ENCODE data around the gene MYOM3. TPM values are rescaled to one million over a fixed set of nuclear protein-coding genes. Genes with fewer than 3 reads are reported as not detected.
"Not testable (repeated sequence)": the region's sequence is repeated elsewhere in the genome, so short reads cannot be mapped to it uniquely, and the experiment has no call there.

MYOM3 gene
- total and polyA plus RNA-seq, 2 experiments from 2014 or later, result 2.0 to 2.4 TPM

GRCh38 chr1:24052220-24052619 lies 59.7 kb downstream of the MYOM3 start:
- no peaks in the 10 kb centered on the region for H3K4me1 ChIP-seq (ENCODE audit: insufficient read depth)
- H3K9me3 ChIP-seq (ENCODE audit: low read depth), result no peaks in the 10 kb centered on the region
- TF ChIP-seq, protein P1, sequence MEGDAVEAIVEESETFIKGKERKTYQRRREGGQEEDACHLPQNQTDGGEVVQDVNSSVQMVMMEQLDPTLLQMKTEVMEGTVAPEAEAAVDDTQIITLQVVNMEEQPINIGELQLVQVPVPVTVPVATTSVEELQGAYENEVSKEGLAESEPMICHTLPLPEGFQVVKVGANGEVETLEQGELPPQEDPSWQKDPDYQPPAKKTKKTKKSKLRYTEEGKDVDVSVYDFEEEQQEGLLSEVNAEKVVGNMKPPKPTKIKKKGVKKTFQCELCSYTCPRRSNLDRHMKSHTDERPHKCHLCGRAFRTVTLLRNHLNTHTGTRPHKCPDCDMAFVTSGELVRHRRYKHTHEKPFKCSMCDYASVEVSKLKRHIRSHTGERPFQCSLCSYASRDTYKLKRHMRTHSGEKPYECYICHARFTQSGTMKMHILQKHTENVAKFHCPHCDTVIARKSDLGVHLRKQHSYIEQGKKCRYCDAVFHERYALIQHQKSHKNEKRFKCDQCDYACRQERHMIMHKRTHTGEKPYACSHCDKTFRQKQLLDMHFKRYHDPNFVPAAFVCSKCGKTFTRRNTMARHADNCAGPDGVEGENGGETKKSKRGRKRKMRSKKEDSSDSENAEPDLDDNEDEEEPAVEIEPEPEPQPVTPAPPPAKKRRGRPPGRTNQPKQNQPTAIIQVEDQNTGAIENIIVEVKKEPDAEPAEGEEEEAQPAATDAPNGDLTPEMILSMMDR (IDR thresholded peaks at IDR 0.05; ENCODE audit: poor library complexity), result no peak
- TF ChIP-seq EZH2 (IDR thresholded peaks at IDR 0.05; ENCODE audit: borderline replicate concordance), result no peak
- TF ChIP-seq EZH2phosphoT487 (IDR thresholded peaks at IDR 0.05; ENCODE audit: low read depth, severe bottlenecking, unreplicated experiment), result no peak
- H3K27me3 ChIP-seq, result no peaks in the 10 kb centered on the region
- H3K36me3 ChIP-seq (replicated peaks; ENCODE audit: insufficient read depth, low read depth), result no peaks in the 10 kb centered on the region
- H3K27ac ChIP-seq, result no peak overlapping the region
- no peak overlapping the region for H3K4me3 ChIP-seq
- no peak overlapping the region for H3K4me2 ChIP-seq
- no peaks in the 10 kb centered on the region for H4K20me1 ChIP-seq (ENCODE audit: insufficient read depth, poor library complexity, severe bottlenecking)
- H2AFZ ChIP-seq, result no peak overlapping the region
- DNase-seq (ENCODE audit: low spot score), result no peak
- no peaks in the 10 kb centered on the region for H3K9me2 ChIP-seq (replicated peaks; ENCODE audit: insufficient read depth)
- 76% methylated on average over 6 of the region's 6 CpGs for WGBS (ENCODE audit: low lambda C conversion rate, missing lambda C conversion rate)
- no peaks in the 10 kb centered on the region for H3K79me2 ChIP-seq

GRCh38 chr1:24051206-24051945 lies 60.6 kb downstream of the MYOM3 start:
- no peak overlapping the region for H3K4me3 ChIP-seq
- no peaks in the 10 kb centered on the region for H3K4me1 ChIP-seq (ENCODE audit: insufficient read depth)
- H3K79me2 ChIP-seq, result no peaks in the 10 kb centered on the region
- no peaks in the 10 kb centered on the region for H3K9me3 ChIP-seq (ENCODE audit: low read depth)
- H3K27ac ChIP-seq, result no peak overlapping the region
- no peaks in the 10 kb centered on the region for H3K9me2 ChIP-seq (replicated peaks; ENCODE audit: insufficient read depth)
- H2AFZ ChIP-seq, result no peak overlapping the region
- TF ChIP-seq, protein P1 (IDR thresholded peaks at IDR 0.05; ENCODE audit: poor library complexity), result no peak
- no peak for TF ChIP-seq EZH2phosphoT487 (IDR thresholded peaks at IDR 0.05; ENCODE audit: low read depth, severe bottlenecking, unreplicated experiment)
- no peak for TF ChIP-seq EZH2 (IDR thresholded peaks at IDR 0.05; ENCODE audit: borderline replicate concordance)
- H3K36me3 ChIP-seq (replicated peaks; ENCODE audit: insufficient read depth, low read depth), result no peaks in the 10 kb centered on the region
- WGBS (ENCODE audit: low lambda C conversion rate, missing lambda C conversion rate), result 85% methylated on average over 7 of the region's 7 CpGs
- H4K20me1 ChIP-seq (ENCODE audit: insufficient read depth, poor library complexity, severe bottlenecking), result no peaks in the 10 kb centered on the region
- no peak overlapping the region for H3K4me2 ChIP-seq
- no peaks in the 10 kb centered on the region for H3K27me3 ChIP-seq
- no peak for DNase-seq (ENCODE audit: low spot score)

DNA sequence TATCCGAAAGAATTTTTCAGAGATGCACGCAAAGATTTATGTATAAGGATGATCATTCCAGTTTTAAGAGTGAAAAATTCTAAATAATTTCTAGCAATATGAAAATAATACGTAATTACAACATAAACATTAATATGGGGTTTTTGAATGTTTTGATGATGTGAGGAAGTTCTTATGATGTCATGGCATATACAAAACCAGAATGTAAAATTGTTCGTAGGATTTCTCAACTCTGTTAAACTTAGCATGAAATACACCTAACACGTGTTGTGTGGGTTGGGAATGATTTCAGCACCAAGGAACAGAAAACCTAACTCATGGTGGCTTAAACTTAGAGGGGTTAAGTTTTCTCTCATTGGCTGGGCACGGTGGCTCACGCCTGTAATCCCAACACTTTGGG lies 62.2 kb downstream of the MYOM3 start:
- Histone ChIP-seq H3K9me2 (replicated peaks; ENCODE audit: insufficient read depth) (no peaks in the 10 kb centered on the region), H3K4me2 (no peak overlapping the region), H3K4me1 (ENCODE audit: insufficient read depth) (no peaks in the 10 kb centered on the region), H3K27me3 (no peaks in the 10 kb centered on the region), H3K4me3 (no peak overlapping the region), H4K20me1 (ENCODE audit: insufficient read depth, poor library complexity, severe bottlenecking) (no peaks in the 10 kb centered on the region), H3K27ac (no peak overlapping the region), H2AFZ (no peak overlapping the region), H3K79me2 (no peaks in the 10 kb centered on the region), H3K9me3 (ENCODE audit: low read depth) (no peaks in the 10 kb centered on the region), H3K36me3 (replicated peaks; ENCODE audit: insufficient read depth, low read depth) (no peaks in the 10 kb centered on the region)
- TF ChIP-seq EZH2 (IDR thresholded peaks at IDR 0.05; ENCODE audit: borderline replicate concordance) (no peak), EZH2phosphoT487 (IDR thresholded peaks at IDR 0.05; ENCODE audit: low read depth, severe bottlenecking, unreplicated experiment) (no peak)
- TF ChIP-seq, protein P1 (IDR thresholded peaks at IDR 0.05; ENCODE audit: poor library complexity), result no peak
- DNase-seq (ENCODE audit: low spot score), result no peak
- WGBS (ENCODE audit: low lambda C conversion rate, missing lambda C conversion rate), result 91% methylated on average over 7 of the region's 7 CpGs

- not testable (repeated sequence) for H4K20me1 ChIP-seq (ENCODE audit: insufficient read depth, poor library complexity, severe bottlenecking); H3K79me2 ChIP-seq; H3K36me3 ChIP-seq (replicated peaks; ENCODE audit: insufficient read depth, low read depth); H3K9me3 ChIP-seq (ENCODE audit: low read depth); H3K4me1 ChIP-seq (ENCODE audit: insufficient read depth); H3K4me3 ChIP-seq; H3K4me2 ChIP-seq; H3K27me3 ChIP-seq; DNase-seq (ENCODE audit: low spot score); H3K27ac ChIP-seq; H3K9me2 ChIP-seq (replicated peaks; ENCODE audit: insufficient read depth); H2AFZ ChIP-seq
- 92% methylated on average over 4 of the region's 4 CpGs for WGBS (ENCODE audit: low lambda C conversion rate, missing lambda C conversion rate)
These were observed 63.0 kb downstream of the MYOM3 start for GRCh38 chr1:24048894-24049293.
